GM23338 (cell line): ENCODE results near the gene UGT2B11.
"Not testable (repeated sequence)": the region's sequence is repeated elsewhere in the genome, so short reads cannot be mapped to it uniquely, and the experiment has no call there.

Experiments
- CREB1 ChIP-seq: fragments of 250-450 bp; sonication (Bioruptor Pico); IDR thresholded peaks from 2 replicates; pipeline ENCODE4 v1.5.0; 2020; ENCODE audit warnings: low read depth, mild to moderate bottlenecking, moderate library complexity
- CTCF ChIP-seq, 2 experiments: fragments of 200-600 bp in 1 of 2; sonication (generic) in 1 of 2; conservative IDR thresholded peaks; 2 replicates each; pipeline versions ENCODE4 v1.5.1 to v1.6.1; 2016 to 2017; ENCODE audit warnings: antibody characterized with exemption in 2 of 2, low read depth in 2 of 2, mild to moderate bottlenecking in 2 of 2, moderate library complexity in 1 of 2
- ETS1 ChIP-seq: IDR thresholded peaks from 2 replicates; pipeline ENCODE4 v1.6.1; 2016; ENCODE audit warnings: antibody characterized with exemption
- EZH2 ChIP-seq: fragments of 200-600 bp; sonication (generic); IDR thresholded peaks from one replicate; pipeline ENCODE4 v1.8.0; 2017; ENCODE audit warnings: antibody characterized with exemption, mild to moderate bottlenecking, low read depth; ENCODE audit not compliant: unreplicated experiment
- EZH2phosphoT487 ChIP-seq: fragments of 200-600 bp; sonication (generic); IDR thresholded peaks from one replicate; pipeline ENCODE4 v1.8.1; 2018; ENCODE audit warnings: antibody characterized with exemption; ENCODE audit not compliant: unreplicated experiment
- JUNB ChIP-seq: IDR thresholded peaks from one replicate; pipeline ENCODE4 v1.6.1; 2016; ENCODE audit warnings: antibody characterized with exemption; ENCODE audit not compliant: unreplicated experiment
- POLR2AphosphoS5 ChIP-seq: IDR thresholded peaks from 2 replicates; pipeline ENCODE4 v1.6.1; 2016; ENCODE audit warnings: antibody characterized with exemption, low read depth
- STAT1 ChIP-seq: IDR thresholded peaks from one replicate; pipeline ENCODE4 v1.6.1; 2016; ENCODE audit warnings: antibody characterized with exemption; ENCODE audit not compliant: unreplicated experiment
- TF ChIP-seq, protein P1 (sequence below): IDR thresholded peaks from one replicate; pipeline ENCODE4 v1.6.1; 2018; ENCODE audit warnings: antibody characterized with exemption; ENCODE audit not compliant: unreplicated experiment

DNA sequence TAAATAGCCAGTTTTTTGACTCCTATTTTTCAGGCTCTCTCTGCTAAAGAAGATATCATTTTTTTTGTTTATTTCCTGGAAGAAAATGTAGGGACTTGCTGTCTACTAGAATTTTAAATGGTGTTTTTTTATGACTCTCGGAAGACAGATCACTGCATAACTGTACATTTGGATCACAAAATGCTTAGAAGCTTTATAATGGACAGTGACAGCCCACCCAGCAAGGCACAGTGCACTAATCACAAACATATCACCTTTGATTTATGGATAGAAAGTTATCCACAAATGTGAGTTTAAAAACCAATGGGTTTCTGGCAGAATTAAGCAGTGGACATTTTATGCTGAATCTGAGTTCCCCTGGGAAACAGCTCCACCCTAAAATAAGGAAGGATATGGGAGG lies 48.8 kb downstream of the UGT2B11 start:
- TF ChIP-seq POLR2AphosphoS5; CTCF (conservative IDR thresholded peaks at IDR 0.05; ENCODE audit: low read depth in 2 of 2); EZH2phosphoT487; ETS1; EZH2; CREB1 (CRISPR knock-in tag); JUNB; STAT1: not testable (repeated sequence)
- TF ChIP-seq, protein P1, sequence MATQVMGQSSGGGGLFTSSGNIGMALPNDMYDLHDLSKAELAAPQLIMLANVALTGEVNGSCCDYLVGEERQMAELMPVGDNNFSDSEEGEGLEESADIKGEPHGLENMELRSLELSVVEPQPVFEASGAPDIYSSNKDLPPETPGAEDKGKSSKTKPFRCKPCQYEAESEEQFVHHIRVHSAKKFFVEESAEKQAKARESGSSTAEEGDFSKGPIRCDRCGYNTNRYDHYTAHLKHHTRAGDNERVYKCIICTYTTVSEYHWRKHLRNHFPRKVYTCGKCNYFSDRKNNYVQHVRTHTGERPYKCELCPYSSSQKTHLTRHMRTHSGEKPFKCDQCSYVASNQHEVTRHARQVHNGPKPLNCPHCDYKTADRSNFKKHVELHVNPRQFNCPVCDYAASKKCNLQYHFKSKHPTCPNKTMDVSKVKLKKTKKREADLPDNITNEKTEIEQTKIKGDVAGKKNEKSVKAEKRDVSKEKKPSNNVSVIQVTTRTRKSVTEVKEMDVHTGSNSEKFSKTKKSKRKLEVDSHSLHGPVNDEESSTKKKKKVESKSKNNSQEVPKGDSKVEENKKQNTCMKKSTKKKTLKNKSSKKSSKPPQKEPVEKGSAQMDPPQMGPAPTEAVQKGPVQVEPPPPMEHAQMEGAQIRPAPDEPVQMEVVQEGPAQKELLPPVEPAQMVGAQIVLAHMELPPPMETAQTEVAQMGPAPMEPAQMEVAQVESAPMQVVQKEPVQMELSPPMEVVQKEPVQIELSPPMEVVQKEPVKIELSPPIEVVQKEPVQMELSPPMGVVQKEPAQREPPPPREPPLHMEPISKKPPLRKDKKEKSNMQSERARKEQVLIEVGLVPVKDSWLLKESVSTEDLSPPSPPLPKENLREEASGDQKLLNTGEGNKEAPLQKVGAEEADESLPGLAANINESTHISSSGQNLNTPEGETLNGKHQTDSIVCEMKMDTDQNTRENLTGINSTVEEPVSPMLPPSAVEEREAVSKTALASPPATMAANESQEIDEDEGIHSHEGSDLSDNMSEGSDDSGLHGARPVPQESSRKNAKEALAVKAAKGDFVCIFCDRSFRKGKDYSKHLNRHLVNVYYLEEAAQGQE: not testable (repeated sequence)
